SKM-1 treated with dmso at 0.1 percent for 144 hours (cell line): ENCODE measurements around the gene ZNF786.
"Not testable (repeated sequence)": the region's sequence is repeated elsewhere in the genome, so short reads cannot be mapped to it uniquely, and the experiment has no call there.

Experiments used
- DNase-seq: peaks from one replicate; lab custom pipeline; 2025; ENCODE audit not compliant: unreplicated experiment; lab: John Stamatoyannopoulos, UW

Gene ZNF786, protein sequence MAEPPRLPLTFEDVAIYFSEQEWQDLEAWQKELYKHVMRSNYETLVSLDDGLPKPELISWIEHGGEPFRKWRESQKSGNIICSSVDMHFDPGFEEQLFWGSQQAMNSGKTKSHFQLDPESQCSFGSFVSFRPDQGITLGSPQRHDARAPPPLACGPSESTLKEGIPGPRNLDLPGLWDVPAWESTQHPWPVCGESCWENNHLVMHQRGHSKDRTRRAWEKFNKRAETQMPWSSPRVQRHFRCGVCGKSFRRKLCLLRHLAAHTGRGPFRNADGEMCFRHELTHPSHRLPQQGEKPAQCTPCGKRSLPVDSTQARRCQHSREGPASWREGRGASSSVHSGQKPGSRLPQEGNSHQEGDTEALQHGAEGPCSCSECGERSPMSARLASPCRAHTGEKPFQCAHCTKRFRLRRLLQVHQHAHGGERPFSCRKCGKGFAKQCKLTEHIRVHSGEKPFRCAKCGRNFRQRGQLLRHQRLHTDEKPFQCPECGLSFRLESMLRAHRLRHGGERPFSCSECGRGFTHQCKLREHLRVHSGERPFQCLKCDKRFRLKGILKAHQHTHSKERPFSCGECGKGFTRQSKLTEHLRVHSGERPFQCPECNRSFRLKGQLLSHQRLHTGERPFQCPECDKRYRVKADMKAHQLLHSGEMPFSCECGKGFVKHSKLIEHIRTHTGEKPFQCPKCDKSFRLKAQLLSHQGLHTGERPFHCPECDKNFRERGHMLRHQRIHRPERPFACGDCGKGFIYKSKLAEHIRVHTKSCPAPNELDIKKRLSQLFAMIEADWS

DNA sequence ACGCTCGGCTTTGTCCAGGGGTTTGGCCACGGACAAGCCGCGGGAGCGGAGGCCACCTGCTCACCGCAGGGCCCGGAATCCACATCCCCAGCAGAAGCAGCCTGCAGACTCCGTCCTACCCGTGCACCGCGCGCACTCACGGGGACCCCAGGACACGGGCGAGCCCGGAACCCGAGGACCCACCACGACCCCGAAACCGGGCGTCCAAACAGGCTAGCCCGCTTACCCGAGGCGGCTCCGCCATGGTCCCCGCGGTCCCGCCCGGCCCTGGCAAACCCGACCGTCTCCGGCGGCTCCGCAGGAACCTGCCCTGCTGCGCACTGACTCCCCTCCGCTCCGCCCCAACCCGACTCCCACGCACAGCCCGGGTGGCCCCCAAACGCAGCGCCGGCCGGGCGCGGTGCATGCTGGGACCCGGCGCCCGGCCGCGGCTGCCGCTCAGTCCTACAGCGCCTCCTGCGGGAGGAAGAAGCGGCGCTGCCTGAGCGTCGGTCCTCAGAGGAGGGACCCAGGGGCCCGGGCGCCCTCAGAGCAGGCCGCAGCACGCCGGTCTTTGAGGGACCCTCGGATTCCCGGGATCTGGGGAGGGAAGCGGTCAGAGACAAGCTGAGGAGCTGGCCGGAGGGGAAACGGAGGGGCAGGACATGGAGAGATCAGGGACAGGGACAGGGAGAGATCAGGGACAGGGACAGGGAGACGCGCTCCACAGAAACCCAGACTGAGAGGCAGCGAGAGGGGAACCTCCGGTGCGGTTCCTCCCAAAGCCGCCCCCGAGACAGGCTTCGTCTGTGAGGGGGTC is at the start of gene ZNF786:
TSS of gene ZNF786 (minus strand) at position 322 of the 799 bp plus-strand sequence. CDS start at position 244, 78 bp downstream.
- peak; percentile 52 for DNase-seq

DNA sequence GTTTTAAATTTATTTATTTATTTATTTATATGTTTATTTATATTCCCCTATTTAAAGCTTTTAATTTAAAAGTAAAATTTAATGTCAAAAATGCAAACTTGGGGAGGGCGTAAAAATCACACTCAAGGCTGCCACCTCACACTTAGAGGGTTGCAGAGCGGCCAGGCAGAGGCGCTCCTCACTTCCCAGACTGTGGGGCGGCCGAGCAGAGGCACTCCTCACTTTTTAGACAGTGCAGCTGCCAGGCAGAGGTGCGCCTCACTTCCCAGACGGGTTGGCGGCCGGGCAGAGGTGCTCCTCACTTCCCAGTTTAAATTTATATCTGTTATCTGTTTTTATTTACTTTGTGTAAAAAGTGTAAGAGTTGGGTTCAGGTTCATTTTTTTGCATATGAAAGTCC is 45.6 kb upstream of the ZNF786 start:
- DNase-seq = no peak

DNA sequence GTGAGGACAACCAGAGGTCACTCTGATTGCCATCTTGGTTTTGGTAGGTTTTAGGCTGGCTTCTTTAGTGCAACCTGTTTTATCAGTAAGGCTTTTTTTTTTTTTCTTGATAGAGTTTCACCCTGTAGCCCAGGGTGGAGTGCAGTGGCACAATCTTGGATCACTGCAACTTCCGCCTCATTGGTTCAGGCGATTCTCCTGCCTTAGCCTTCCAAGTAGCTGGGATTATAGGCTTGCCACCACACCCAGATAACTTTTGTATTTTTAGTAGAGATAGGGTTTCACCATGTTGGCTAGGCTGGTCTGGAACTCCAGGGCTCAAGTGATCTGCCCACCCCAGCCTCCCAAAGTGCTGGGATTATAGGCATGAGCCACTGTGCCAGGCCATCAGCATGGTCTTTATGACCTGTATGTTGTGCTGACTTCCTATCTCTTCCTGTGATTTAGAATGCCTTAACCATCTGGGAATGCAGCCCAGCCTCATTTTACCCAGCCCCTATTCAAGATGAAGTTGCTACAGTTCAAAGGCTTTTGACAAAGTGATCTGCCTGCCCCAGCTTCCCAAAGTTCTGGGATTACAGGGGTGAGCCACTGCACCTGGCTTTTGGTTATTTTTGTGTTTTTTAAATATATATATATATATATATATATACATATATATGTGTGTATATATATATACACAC is 42.7 kb upstream of the ZNF786 start:
- no peak for DNase-seq

DNA sequence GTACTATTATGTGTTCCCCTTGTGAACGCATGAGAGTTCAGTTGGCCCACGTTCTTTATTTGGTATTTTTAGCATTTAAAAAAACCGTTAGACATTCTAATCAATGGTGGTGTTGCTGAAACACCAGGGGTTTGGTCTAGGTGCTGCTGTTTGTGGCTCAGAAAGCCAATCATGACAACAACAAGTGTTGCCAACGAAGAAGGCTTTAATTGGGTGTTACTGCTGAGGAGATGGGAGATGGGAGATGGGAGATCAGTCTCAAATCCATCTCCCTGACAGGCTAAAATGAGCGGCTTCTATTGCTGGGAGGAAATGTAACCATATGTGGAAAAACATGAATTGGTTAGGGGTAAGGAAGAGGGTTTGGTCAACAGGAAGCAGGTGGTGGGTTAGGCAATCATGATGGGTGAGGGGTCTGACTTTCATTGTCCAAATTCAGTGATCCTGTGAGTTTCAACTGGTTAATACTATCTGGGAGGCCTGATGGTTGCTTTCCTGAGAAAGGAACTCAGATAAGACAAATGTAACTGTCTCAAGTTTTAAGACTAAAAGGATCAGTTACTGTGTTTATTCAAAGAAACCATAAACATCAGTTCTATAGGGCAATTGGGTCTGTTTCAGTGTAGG is 40.2 kb upstream of the ZNF786 start:
- no peak for DNase-seq

DNA sequence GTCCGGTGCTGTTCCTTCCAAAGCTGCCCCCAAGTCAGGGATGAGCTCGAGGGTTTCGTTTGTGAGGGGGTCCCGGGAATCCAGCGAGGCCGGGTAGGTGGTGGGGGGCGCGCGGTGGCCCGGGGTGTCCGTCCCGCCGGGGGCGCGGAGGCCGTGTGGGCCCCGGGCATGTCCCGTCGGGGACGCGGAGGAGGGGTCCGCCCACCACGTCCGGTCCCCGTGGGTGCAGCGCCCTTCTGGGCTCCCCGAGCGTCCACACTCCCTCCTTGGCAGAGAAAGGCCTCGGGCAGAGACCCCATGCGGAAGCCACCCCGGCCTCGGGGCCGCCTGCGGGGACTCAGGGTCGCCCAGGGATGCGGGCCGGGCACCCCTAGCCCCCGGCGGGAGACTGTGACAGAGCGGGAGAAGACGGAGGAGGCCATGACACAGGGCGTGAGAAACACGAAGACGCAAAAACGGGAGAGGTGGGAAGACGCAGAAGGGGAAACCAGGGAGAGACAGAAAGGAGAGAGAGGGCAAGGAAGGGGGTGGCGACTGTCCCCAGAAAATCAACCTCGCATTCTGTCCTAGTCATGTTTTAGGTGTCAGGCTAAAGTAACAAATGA is 36.2 kb upstream of the ZNF786 start:
- DNase-seq = no peak

DNA sequence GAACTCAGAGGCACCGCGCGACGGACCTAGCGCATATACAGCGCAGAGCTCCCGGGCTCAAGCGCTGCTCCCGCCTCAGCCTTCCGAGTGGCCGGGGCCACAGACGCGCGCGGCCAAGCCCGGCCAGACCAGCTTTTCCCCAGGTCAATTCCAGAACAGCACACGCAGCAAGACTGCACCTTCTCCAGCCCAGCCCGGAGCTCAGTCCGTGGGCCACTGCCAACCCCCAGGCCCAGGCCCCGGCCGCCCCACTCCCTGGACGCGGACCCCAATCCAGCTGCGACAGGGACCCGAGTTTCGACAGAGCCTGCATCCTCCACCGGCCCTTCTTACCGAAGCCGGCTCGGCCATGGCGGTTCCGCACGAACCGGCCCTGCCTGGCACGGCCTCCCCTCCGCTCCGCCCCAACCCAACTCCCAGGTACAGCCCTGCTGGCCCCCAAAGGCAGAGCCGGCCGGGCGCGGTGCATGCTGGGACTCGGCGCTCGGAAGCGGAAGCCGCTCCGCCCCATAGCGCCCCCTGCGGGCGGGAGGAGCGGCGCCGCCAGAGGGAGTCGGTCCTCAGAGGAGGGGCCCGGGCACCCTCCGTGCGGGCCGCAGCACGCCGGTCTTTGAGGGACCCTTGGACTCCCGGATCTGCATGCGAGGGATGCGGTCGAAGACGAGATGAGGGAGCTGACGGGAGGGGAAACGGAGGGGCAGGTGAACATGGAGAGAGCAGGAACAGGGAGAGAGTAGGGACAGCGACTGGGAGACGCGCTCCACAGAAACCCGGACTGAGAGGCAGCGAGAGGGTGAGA is 35.5 kb upstream of the ZNF786 start, which contains the start of gene ZNF425:
TSS of gene ZNF425 (minus strand) at position 462 of the 799 bp plus-strand sequence. CDS start at position 351, 111 bp downstream.
- DNase-seq = peak; percentile 47

DNA sequence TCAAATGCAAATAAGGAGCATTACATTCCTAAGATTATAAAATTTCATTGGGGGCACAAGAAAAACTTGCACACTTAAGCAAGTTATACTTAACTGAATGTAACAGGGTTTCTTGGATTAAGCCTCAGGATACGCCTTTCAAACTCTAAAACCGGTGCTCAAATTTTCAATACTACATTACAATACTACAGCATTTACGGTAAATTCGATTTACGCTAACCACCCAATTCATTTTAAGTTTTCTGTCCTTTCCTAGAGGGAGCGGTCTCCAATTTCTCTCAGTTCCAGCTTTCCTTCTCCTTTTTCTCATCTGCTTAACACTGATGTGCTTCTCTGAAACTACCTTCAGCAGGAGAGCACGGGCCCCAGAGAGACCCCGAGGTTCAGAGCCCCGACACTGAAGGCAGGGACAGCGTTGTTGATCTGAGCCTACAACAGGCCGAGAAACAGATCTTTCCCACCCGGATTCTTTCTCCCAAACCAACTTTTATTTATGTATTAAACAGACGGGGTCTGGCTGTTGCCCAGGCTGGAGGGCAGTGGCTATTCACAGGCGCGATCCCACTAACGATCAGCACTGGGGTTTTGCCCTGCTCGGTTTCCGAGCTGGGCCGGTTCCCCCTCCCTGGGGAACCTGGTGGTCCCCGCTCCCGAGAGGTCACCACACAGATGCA is 34.8 kb upstream of the ZNF786 start:
- no peak for DNase-seq

DNA sequence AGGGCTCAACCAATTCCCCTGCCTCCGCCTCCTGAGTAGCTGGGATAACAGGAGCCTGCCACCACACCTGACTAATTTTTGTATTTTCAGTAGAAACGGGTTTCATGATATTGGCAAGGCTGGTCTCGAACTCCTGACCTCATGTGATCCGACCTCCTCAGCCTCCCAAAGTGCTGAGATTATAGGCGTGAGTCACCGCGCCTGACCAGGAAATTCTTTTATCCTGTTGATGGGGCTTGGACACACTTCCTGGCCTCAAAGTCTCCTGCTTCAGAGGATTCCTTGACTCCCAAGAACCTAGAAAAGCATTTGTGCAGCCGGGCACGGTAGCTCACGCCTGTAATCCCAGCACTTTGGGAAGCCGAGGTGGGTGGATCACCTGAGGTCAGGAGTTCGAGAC is 19.5 kb upstream of the ZNF786 start:
- no peak for DNase-seq

DNA sequence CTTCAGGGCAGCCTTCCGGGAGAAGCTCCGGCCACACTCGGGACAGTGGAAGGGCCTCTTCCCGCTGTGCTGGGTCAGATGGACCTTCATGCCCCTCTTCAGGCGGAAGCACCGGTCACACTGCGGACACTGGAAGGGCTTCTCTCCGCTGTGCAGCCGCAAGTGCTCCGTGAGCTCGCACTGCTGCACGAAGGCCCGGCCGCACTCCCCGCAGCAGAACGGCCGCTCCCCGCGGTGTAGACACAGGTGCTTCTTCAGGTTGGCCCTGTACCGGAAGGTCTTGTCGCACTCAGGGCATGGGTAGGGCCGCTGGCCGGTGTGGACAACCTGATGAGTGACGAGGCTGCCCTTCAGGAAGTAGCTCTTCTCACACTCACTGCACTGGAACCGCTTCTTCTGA is 14.2 kb upstream of the ZNF786 start:
- DNase-seq = no peak

DNA sequence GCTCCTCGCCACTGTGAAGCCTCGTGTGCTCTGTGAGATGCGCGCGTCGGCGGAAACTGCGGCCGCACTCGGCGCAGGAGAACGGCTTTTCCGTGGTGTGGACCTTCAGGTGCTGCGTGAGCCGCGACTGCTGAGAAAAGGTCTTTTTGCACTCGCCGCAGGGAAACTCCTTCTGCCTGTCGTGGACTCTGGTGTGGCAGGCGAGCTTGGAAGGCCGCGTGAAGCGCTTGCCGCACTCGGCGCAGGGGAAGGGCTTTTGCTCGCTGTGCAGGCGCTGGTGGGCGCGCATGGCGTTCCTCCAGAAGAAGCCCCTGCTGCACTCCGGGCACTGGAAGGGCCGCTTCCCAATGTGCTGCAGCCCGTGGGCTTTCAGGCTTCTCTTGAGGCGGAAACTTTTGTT is 13.7 kb upstream of the ZNF786 start:
- no peak for DNase-seq

DNA sequence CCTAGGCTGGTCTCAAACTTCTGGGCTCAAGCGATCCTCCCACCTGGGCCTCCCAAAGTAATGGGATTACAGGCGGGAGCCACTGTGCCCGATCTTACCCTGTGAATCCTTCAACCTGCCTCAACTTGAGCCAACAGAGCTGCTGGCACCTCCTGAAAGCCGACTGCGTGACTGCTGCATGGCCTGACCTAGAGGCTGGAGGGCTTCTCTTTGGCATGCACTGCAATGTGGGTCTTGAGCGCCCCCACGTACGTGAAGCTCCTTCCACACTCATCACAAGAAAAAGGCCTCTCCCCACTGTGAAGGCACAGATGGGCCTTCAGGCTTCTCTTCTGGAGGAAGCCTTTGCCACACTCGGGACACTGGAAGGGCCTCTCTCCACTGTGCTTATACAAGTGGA is 12.9 kb upstream of the ZNF786 start:
- no peak for DNase-seq

DNA sequence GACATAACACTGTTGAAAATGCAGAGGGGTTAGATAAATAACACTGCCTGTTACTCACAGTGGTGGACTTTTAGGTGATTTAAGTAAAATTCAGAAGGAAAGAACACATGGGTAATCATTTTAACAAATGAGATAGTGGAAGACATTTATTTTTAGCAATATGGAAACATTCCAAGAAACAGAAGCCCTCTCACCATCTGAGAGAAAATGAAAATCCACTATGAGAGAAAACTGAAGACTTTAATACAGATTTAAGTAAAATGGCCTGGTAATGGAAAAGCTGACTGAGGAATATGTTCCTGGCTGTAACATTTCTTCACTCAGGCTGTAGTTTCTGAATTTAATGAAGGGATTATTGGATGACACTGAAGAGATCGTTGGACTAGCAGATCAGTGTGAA is 12.1 kb upstream of the ZNF786 start:
- DNase-seq = no peak

DNA sequence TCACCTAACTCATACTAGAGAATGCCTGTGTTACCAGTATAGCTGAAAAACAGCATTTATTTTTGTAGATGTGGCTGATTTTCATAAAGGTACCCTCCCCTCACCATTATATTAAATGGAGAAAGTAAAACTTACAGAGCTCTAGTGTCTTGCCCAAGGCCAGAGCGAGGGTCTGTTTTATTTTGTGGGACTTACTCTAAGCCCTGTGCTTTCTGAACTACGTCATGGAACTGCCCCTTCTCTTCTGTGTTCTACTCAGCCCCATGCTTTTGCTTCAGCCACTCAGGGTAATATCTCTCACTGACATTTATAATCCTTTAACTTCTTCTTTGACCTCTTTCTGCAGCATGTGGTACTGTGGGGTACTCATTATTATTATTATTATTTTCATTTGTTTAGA is 10.3 kb upstream of the ZNF786 start:
- no peak for DNase-seq

DNA sequence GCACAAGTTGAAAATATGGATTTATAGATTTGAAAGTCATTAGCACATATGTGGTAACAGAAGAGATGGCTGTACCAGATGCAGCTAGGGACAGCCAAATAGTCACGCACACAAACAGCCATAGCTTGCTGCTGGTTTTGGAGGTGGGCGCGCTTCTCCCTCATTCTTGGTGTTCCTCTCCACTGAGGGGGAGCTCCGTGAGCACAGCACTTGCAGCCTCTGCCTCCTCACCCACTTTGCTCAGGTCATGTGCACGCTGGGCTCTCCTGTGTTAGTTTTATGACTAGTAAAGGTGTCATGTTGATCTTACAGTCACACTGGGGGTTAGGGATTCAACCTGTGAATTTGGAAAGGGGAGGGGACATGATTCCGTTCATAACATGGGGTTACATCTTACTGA is 8.5 kb upstream of the ZNF786 start:
- DNase-seq = no peak

DNA sequence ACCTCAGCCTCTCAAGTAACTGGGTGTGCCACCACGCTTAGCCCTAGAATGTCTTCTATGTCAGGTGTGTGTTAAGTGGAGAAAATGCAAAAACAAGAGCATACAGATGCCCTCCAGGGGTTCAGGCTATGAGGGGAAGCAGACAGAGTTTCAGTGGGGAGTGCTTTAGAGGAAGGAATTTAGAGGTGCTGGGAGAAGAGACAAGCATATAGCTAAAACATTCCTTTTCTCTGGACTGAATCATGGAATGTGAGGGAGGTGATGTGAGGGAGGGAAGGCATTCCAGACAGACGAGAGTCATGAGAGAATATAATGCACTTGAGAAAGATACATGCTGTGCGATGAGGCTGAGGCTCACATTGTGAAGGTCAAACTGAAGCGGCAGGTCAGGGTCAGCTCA is 6.6 kb upstream of the ZNF786 start:
- DNase-seq = no peak

DNA sequence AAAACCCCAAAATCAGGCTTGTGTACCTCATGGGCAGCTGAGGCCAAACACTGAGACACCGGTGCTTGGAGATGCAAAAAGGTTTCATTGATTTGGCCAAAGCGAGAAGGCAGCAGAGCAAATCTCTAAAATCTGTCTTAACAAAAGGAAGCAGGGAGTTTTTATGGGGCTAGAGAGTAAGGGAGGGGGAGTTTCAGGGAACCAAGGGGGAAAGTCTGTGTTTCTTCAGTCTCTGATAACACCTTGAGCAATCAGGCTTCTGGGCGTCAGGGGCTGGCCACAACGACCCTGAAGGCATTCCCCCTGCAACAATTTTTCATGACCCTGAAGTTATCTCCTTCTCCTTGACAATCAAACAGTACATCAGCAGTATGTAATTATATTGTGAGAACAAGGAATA is 2.7 kb upstream of the ZNF786 start:
- DNase-seq = no peak

DNA sequence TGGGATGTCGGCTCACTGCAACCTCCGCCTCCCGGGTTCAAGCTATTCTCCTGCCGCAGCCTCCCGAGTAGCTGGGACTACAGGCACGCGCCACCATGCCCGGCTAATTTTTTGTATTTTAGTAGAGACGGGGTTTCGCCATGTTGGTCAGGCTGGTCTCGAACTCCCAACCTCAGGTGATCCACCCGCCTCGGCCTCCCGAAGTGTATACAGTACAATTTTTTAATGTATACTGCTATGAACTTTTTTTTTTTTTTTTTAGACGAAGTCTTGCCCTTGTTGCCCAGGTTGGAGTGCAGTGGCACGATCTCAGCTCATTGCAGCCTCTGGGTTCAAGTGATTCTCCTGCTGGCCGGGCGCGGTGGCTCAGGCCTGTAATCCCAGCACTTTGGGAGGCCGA is 1.7 kb upstream of the ZNF786 start:
- not testable (repeated sequence) for DNase-seq

DNA sequence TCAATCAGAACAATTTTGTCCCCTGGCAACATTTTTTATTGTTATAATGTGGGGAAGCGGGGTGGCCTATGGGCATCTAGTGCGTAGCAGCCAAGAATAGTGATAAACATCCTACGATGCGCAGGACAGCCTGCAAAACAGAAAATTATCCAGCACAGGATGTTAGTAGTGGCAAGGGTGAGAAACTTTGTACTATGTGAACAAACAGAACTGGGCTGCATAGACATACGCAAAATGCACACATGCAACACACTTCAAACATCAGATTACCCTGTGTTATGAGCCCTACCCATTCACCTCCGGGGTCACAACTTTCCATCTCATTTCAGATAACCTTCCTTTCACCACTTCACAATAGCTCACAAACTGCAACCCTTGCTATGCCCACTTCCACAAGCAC is 3.1 kb downstream of the ZNF786 start:
- DNase-seq = no peak

DNA sequence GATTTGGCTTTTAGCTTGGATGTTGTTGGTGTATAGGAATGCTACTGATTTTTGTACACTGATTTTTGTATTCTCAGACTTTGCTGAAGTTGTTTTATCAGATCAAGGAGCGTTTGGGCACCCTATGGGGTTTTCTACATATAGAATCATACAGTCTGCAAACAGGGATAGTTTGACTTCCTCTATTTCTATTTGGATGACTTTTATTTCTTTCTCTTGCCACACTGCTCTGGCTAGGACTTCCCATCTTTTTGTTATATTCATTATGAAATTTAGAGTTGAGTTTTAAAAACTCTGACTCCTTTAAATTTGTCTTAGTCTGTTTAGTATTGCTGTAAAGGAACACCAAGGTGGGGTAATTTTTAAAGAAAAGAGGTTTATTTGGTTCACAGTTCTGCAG is 4.7 kb downstream of the ZNF786 start:
- DNase-seq = no peak
